Measurements from ENCODE around the gene SERPINA1. TPM values are rescaled to one million over a fixed set of nuclear protein-coding genes. Genes with fewer than 3 reads are reported as not detected.

The SERPINA1 gene
- total and polyA plus RNA-seq, 2 of the 13 experiments (the other 11 are each of a cell fraction or from before 2014, with no cell fraction given) = 3,266 to 11,015 TPM

DNA sequence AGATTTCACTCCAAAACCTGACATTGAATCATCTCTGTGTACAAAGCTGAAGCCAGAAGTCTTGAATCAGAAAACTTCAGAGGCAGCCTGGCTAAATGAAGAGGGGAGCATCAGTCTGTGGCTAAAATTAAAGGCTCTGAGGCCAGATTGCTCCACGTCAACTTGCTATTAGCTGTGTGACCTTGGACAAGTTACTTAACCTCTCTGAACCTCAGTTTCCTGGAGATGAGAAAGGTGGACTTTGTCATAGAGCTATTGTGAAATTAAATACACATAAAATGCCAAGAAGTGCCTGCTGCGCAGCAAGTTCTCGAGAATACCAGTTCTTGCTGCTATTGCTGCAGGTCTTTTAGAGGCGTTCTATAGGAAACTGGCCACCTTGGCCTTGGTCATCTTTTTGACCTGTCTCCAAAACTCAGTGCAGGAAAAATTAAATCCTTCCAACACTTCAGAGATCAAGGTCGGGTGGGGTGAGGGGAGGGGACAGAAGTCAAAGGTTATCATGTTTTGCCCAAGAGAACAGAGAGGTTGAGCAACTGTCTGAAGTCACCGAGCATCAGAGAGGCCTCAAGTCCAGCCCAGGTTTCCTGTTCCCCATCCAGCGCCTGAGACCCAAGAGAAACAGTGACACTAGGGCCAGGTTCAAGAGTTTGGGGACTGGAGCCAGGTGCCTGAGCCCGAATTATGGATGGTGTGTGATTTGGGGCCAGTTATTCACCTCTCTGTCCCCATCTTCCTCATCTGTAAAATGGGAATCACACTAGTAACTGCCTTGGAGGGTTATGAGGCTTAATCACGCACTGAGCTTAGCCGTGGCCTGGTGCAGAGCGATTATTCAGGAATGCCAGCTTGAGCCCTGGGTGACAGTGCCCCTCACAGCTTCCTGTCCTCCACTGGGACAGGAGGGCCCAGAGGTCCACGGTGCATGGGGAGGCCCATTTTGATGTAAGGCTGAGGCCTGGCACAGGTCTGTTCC lies 1.1 kb downstream of the SERPINA1 start (continued):
- TF ChIP-seq, protein P1, sequence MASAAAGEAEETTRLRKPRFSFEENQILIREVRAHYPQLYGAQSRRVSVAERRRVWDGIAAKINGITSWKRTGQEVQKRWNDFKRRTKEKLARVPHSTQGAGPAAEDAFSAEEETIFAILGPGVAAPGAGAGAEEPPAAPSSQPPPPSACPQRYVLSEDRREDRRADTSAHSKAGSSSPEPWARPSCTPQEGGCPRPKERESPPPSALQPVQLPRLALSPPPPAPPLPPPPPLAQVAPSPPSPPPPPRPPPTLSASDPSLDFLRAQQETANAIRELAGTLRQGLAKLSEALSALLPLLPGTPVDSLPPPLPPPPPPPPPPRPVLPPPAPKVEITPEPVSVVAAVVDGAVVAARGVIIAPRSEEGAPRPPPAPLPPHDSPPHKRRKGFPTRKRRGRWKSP (CRISPR knock-in tag; IDR thresholded peaks at IDR 0.05) = 0 out of 2 replicates have a peak, but pooled peaks have one; percentile 12
- 0 out of 2 replicates have a peak, but pooled peaks have one; percentile 8 for TF ChIP-seq ZNF264 (CRISPR knock-in tag; IDR thresholded peaks at IDR 0.05)
- 0 out of 2 replicates have a peak, but pooled peaks have one; percentile 58 for TF ChIP-seq ZNF510 (CRISPR knock-in tag; IDR thresholded peaks at IDR 0.05; ENCODE audit: low read depth)
- TF ChIP-seq, protein P2, sequence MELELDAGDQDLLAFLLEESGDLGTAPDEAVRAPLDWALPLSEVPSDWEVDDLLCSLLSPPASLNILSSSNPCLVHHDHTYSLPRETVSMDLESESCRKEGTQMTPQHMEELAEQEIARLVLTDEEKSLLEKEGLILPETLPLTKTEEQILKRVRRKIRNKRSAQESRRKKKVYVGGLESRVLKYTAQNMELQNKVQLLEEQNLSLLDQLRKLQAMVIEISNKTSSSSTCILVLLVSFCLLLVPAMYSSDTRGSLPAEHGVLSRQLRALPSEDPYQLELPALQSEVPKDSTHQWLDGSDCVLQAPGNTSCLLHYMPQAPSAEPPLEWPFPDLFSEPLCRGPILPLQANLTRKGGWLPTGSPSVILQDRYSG (CRISPR knock-in tag; IDR thresholded peaks at IDR 0.05) = 0 out of 2 replicates have a peak, but pooled peaks have one; percentile 1
- TF ChIP-seq ZNF670 (CRISPR knock-in tag; IDR thresholded peaks at IDR 0.05; ENCODE audit: borderline replicate concordance) = peak; percentile 56; the same call in 1 of the 2 replicates
- TF ChIP-seq ZNF253 (CRISPR knock-in tag; IDR thresholded peaks at IDR 0.05; ENCODE audit: borderline replicate concordance) = no peak
- peak; percentile 83 for TF ChIP-seq BCL6 (CRISPR knock-in tag; IDR thresholded peaks at IDR 0.05)
- TF ChIP-seq, protein P3, sequence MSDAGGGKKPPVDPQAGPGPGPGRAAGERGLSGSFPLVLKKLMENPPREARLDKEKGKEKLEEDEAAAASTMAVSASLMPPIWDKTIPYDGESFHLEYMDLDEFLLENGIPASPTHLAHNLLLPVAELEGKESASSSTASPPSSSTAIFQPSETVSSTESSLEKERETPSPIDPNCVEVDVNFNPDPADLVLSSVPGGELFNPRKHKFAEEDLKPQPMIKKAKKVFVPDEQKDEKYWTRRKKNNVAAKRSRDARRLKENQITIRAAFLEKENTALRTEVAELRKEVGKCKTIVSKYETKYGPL (CRISPR knock-in tag; IDR thresholded peaks at IDR 0.05) = peak; percentile 24; the same call in 1 of the 2 replicates
- TF ChIP-seq MLLT10 (CRISPR knock-in tag; IDR thresholded peaks at IDR 0.05) = peak; percentile 47; the same call in 1 of the 2 replicates
- peak; percentile 39 for TF ChIP-seq XRCC5 (optimal IDR thresholded peaks at IDR 0.05; ENCODE audit: low read length)
- TF ChIP-seq, protein P4, sequence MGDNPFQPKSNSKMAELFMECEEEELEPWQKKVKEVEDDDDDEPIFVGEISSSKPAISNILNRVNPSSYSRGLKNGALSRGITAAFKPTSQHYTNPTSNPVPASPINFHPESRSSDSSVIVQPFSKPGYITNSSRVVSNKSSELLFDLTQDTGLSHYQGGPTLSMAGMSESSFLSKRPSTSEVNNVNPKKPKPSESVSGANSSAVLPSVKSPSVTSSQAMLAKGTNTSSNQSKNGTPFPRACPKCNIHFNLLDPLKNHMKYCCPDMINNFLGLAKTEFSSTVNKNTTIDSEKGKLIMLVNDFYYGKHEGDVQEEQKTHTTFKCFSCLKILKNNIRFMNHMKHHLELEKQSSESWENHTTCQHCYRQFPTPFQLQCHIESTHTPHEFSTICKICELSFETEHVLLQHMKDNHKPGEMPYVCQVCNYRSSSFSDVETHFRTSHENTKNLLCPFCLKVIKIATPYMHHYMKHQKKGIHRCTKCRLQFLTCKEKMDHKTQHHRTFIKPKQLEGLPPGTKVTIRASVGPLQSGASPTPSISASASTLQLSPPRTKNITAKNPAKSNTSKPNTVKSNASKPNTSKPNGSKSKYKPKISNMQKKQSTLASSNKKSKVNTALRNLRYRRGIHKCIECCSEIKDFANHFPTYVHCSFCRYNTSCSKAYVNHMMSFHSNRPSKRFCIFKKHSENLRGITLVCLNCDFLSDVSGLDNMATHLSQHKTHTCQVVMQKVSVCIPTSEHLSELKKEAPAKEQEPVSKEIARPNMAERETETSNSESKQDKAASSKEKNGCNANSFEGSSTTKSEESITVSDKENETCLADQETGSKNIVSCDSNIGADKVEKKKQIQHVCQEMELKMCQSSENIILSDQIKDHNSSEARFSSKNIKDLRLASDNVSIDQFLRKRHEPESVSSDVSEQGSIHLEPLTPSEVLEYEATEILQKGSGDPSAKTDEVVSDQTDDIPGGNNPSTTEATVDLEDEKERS (CRISPR knock-in tag; IDR thresholded peaks at IDR 0.05) = no peak
- 0 out of 2 replicates have a peak, but pooled peaks have one; percentile 0 for TF ChIP-seq ZFP90 (CRISPR knock-in tag; IDR thresholded peaks at IDR 0.05; ENCODE audit: borderline replicate concordance)
- TF ChIP-seq, protein P5, sequence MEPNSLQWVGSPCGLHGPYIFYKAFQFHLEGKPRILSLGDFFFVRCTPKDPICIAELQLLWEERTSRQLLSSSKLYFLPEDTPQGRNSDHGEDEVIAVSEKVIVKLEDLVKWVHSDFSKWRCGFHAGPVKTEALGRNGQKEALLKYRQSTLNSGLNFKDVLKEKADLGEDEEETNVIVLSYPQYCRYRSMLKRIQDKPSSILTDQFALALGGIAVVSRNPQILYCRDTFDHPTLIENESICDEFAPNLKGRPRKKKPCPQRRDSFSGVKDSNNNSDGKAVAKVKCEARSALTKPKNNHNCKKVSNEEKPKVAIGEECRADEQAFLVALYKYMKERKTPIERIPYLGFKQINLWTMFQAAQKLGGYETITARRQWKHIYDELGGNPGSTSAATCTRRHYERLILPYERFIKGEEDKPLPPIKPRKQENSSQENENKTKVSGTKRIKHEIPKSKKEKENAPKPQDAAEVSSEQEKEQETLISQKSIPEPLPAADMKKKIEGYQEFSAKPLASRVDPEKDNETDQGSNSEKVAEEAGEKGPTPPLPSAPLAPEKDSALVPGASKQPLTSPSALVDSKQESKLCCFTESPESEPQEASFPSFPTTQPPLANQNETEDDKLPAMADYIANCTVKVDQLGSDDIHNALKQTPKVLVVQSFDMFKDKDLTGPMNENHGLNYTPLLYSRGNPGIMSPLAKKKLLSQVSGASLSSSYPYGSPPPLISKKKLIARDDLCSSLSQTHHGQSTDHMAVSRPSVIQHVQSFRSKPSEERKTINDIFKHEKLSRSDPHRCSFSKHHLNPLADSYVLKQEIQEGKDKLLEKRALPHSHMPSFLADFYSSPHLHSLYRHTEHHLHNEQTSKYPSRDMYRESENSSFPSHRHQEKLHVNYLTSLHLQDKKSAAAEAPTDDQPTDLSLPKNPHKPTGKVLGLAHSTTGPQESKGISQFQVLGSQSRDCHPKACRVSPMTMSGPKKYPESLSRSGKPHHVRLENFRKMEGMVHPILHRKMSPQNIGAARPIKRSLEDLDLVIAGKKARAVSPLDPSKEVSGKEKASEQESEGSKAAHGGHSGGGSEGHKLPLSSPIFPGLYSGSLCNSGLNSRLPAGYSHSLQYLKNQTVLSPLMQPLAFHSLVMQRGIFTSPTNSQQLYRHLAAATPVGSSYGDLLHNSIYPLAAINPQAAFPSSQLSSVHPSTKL (CRISPR knock-in tag; IDR thresholded peaks at IDR 0.05) = 0 out of 2 replicates have a peak, but pooled peaks have one; percentile 13
- TF ChIP-seq KDM4B (CRISPR knock-in tag; IDR thresholded peaks at IDR 0.05) = no peak
- TF ChIP-seq ZNF296 (CRISPR knock-in tag; conservative IDR thresholded peaks at IDR 0.05) = peak; percentile 15; the same call in 1 of the 2 replicates
- TF ChIP-seq HNRNPL (IDR thresholded peaks at IDR 0.05; ENCODE audit: low read depth, low read length) = peak; percentile 77; the same call in 1 of the 2 replicates
- peak; percentile 19; the same call in 1 of the 2 replicates for TF ChIP-seq HDAC1 (CRISPR knock-in tag; IDR thresholded peaks at IDR 0.05)
- TF ChIP-seq ZNF772 (CRISPR knock-in tag; IDR thresholded peaks at IDR 0.05) = peak; percentile 67; the same call in 1 of the 2 replicates
